HG02840 (cell line): ENCODE measurements around the gene HSD11B1.
"Not testable (repeated sequence)": the region's sequence is repeated elsewhere in the genome, so short reads cannot be mapped to it uniquely, and the experiment has no call there.

Source experiments
- ATAC-seq: cut with Tn5 transposase; IDR thresholded peaks from one replicate; pipeline ENCODE4 v1.9.1; 2021; ENCODE audit warnings: mild to moderate bottlenecking, moderate library complexity, moderate number of reproducible peaks; ENCODE audit not compliant: unreplicated experiment, low FRiP score

Gene HSD11B1

DNA sequence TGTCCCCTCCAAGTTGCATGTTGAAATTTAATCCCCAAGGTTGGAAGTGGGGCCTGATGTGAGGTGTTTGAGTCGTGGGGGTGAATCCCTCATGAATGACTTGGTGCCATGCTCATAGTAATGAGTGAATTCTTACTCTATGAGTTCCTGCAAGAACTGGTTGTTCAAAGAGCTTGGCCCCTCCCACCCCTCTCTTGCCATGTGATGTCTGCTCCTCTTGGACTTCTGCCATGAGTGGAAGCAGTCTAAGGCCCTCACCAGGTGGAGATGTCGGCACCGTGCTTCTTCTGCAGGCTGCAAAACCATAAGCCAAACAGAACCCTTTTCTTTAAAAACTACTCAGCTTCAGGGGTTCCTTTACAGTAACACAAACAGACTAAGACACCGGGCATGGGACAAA, 15.2 kb upstream of the HSD11B1 start:
- no peak for ATAC-seq

- no peak for ATAC-seq
Observed at GRCh38 chr1:209691237-209691636, 13.4 kb upstream of the HSD11B1 start.

GRCh38 chr1:209692296-209692695, 12.3 kb upstream of the HSD11B1 start:
- no peak for ATAC-seq

- ATAC-seq: no peak
Observed at GRCh38 chr1:209692745-209693504, 11.7 kb upstream of the HSD11B1 start.

- ATAC-seq: no peak
Observed at GRCh38 chr1:209696673-209697072, 8.0 kb upstream of the HSD11B1 start.

- no peak for ATAC-seq
Observed at GRCh38 chr1:209697126-209697525, 7.5 kb upstream of the HSD11B1 start.

- ATAC-seq: not testable (repeated sequence)
Observed at GRCh38 chr1:209700686-209701085, 4.0 kb upstream of the HSD11B1 start.

DNA sequence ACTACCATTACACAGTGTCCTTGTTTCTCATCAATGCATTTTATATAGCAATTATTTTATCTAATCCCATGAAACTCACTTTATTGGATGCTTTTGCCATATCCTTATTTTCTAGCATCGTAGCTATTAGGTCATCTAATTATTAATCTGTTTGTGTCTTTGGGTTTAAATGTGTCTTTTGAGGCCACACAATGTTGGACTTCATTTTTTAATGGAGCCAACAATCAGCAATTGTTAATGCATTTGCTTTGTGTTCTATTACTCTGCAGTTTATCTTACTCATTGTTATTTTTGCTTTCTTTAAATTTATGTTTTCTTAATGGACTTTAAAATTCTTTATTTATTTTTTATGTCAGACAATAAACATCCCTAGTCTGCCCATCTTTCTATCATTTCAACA, 1.8 kb upstream of the HSD11B1 start:
- no peak for ATAC-seq

DNA sequence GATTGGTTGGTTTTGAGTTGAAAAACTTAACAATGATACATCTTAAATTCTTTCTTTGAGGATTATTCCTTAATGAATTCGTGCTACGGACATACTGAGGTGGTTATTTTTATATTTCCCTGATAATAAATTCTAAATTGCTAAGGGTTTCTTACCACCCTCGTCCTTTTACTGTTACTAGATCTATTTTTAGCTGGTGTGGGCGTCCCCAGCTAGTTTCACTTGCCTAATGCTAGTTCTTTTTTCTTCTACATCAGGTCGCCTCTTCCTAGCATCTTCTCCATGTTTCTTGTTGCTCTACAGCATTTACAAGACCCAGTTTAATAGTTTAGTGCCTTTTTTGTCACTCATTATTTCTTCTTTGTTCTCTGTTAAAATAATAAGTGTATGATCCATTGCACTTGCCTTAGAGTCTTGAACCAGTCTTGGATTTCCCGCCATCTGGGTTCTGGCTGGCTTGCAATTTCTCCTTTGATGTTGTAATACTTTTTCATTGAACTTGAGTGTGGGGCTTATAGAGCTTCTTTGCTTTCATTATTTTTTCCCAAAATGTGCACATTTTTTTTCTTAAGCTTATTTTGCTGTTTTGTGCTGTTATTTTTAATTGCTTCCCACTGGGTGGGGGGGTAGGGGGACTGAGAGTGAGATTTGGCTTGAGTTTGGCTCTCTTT, 677 bp upstream of the HSD11B1 start:
- ATAC-seq: no peak

- no peak for ATAC-seq
Observed at GRCh38 chr1:209705033-209705598, 470 bp downstream of the HSD11B1 start.

- ATAC-seq: no peak
Observed at GRCh38 chr1:209706622-209707021, 2.0 kb downstream of the HSD11B1 start.

DNA sequence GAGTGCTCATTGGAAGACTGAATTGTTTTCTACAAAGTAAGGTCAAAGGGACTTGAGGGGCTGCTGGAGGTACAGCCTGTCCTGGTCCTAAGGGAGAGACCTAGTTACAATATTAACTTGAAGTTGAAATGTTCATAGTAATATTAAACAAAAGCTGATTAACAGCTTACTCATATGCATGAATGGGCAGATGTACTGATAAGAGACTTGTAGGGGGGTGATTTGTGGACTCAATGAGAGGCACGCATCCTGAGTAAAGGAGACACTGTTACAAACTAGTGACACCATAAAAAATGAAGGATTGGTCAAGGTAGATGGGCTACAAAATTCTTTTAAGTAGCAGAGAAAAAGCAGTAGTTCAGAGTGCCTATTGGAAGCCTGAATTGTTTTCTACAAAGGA, 2.7 kb downstream of the HSD11B1 start:
- no peak for ATAC-seq

DNA sequence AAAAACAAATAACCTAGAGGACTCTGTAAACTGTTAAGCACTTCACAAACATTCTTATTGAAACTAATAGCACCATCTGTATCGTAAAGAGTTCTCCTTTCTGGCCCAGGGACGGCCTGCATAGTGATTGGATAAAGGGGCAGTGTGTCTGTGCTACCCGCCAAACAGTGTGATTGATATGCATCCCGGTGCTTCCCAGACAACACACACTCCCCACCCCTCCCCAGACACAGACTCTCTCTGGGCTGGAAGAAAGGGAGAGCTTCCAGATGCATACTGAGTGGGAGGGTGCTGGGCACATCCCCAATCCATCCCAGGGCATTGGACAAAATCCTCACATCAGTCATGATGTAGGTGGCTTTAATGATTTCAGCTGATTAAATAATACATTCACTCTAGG, 3.7 kb downstream of the HSD11B1 start:
- no peak for ATAC-seq

- ATAC-seq: no peak
Observed at GRCh38 chr1:209710093-209710492, 5.4 kb downstream of the HSD11B1 start.

GRCh38 chr1:209710847-209711246, 6.2 kb downstream of the HSD11B1 start:
- no peak for ATAC-seq

GRCh38 chr1:209714338-209714737, 9.7 kb downstream of the HSD11B1 start:
- ATAC-seq: no peak

DNA sequence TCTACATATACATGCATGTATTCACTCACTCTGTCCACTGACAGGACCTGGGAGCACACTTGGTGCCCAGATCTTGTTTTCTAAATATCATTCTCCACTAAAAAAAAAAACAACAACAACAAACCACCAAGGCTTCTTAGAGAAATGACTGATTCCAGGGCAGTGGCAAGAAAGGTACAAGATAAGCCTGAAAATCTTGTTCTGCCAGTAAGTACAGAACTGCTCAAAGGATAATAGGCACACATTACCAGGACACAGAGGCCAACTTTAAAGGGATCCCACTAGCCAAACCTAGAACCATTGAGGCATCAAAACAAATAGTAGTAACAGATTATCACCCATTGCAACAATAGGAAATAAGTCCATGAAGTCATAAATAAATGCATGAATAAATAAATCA, 10.7 kb downstream of the HSD11B1 start:
- ATAC-seq: no peak

- no peak for ATAC-seq
Observed at GRCh38 chr1:209717818-209718217, 13.2 kb downstream of the HSD11B1 start.

DNA sequence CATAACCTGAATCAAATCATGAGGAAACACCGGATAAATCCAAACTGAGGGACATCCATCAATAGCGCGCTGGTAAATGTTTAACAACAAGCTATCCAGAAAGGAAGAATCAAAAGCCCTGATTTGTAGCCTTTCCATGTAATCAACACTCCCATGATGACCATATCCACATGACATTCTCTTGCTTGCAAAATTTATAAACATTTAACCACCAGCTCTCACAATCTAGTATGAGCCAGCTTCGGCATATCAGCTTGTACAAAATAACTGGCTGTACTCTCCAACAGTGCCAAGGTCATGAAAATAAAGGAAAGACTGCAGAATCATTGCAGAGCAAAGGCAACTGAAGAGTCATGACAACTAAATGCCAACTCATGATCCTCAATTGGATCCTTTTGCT, 15.7 kb downstream of the HSD11B1 start:
- no peak for ATAC-seq

DNA sequence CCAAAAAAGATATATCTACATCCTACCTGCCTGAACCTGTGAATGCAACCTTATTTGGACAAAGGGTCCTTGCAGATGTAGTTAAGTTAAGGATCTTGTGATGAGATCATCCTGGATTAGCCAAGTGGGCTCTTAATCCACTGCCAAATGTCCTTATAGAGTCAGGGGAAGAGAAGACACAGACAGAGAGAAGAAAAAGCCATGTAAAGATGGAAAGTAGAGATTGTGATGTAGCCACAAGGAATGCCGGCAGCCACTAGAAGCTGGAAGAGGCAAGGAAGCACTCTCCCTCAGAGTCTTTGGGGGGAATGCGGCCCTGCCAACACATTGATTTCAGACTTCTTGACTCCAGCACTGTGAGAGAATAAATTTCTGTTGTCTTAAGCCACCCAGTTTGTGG, 16.2 kb downstream of the HSD11B1 start:
- no peak for ATAC-seq

- no peak for ATAC-seq
Observed at GRCh38 chr1:209721323-209721722, 16.7 kb downstream of the HSD11B1 start.

GRCh38 chr1:209723265-209723664, 18.6 kb downstream of the HSD11B1 start:
- no peak for ATAC-seq
